H9 (cell line): Measurements from ENCODE around the gene MAP3K2. TPM values are rescaled to one million over a fixed set of nuclear protein-coding genes. Genes with fewer than 3 reads are reported as not detected.

Experiments used
- DNase-seq: peaks from one replicate; pipeline ENCODE4 v3.0.0-alpha.2; 2017
- H2AFZ ChIP-seq: one replicate; pipeline ENCODE4 v1.6.1; 2013; ENCODE audit warnings: mild to moderate bottlenecking, low read length, control low read depth, moderate library complexity
- H2AK5ac ChIP-seq: 2 replicates; pipeline ENCODE4 v1.6.1; 2013; ENCODE audit warnings: low read length, control low read depth, mixed read lengths; ENCODE audit not compliant: insufficient read length
- H2BK120ac ChIP-seq: one replicate; pipeline ENCODE4 v1.6.1; 2013; ENCODE audit warnings: low read depth, mild to moderate bottlenecking, low read length, control low read depth, inconsistent platforms; ENCODE audit not compliant: poor library complexity, severe bottlenecking
- H2BK12ac ChIP-seq: 2 replicates; pipeline ENCODE4 v1.6.1; 2013; ENCODE audit warnings: low read length, control low read depth, mixed read lengths, low read depth; ENCODE audit not compliant: insufficient read length
- H2BK15ac ChIP-seq: 2 replicates; pipeline ENCODE4 v1.6.1; 2013; ENCODE audit warnings: low read depth, low read length, control low read depth
- H2BK20ac ChIP-seq: one replicate; pipeline ENCODE4 v1.6.1; 2013; ENCODE audit warnings: low read depth, mild to moderate bottlenecking, low read length, control low read depth, inconsistent platforms; ENCODE audit not compliant: poor library complexity, severe bottlenecking
- H2BK5ac ChIP-seq: 2 replicates; pipeline ENCODE4 v1.6.1; 2013; ENCODE audit warnings: low read length, control low read depth, mixed read lengths; ENCODE audit not compliant: insufficient read length
- H3K14ac ChIP-seq: 2 replicates; pipeline ENCODE4 v1.6.1; 2013; ENCODE audit warnings: low read length, control low read depth; ENCODE audit not compliant: insufficient read depth
- H3K18ac ChIP-seq: 2 replicates; pipeline ENCODE4 v1.6.1; 2013; ENCODE audit warnings: low read depth, mild to moderate bottlenecking, mixed read lengths, low read length, control low read depth; ENCODE audit not compliant: insufficient read length
- H3K23ac ChIP-seq: 2 replicates; pipeline ENCODE4 v1.6.1; 2013; ENCODE audit warnings: low read length, control low read depth, mixed read lengths, low read depth; ENCODE audit not compliant: insufficient read length
- H3K23me2 ChIP-seq: 2 replicates; pipeline ENCODE4 v1.6.1; 2013; ENCODE audit warnings: low read depth, mild to moderate bottlenecking, mixed read lengths, low read length, control low read depth; ENCODE audit not compliant: insufficient read length, poor library complexity, severe bottlenecking
- H3K27ac ChIP-seq: 2 replicates; pipeline ENCODE4 v1.5.1; 2013; ENCODE audit warnings: low read length, control low read depth, mixed read lengths, low read depth; ENCODE audit not compliant: insufficient read length
- H3K27me3 ChIP-seq: 2 replicates; pipeline ENCODE4 v1.6.1; 2013; ENCODE audit warnings: low read length, control low read depth, inconsistent platforms; ENCODE audit not compliant: insufficient read depth
- H3K4ac ChIP-seq: 2 replicates; pipeline ENCODE4 v1.6.1; 2013; ENCODE audit warnings: low read depth, mild to moderate bottlenecking, control low read depth, inconsistent platforms, low read length, moderate library complexity
- H3K4me1 ChIP-seq: 2 replicates; pipeline ENCODE4 v1.6.1; 2013; ENCODE audit warnings: low read length, control low read depth, inconsistent platforms; ENCODE audit not compliant: insufficient read depth
- H3K4me2 ChIP-seq: 2 replicates; pipeline ENCODE4 v1.6.1; 2013; ENCODE audit warnings: low read length, control low read depth, mixed read lengths; ENCODE audit not compliant: insufficient read length, insufficient read depth
- H3K56ac ChIP-seq: 2 replicates; pipeline ENCODE4 v1.6.1; 2013; ENCODE audit warnings: low read depth, mild to moderate bottlenecking, mixed read lengths, low read length, control low read depth; ENCODE audit not compliant: insufficient read length
- H3K79me1 ChIP-seq: 2 replicates; pipeline ENCODE4 v1.6.1; 2013; ENCODE audit warnings: low read depth, mild to moderate bottlenecking, moderate library complexity, low read length, control low read depth, inconsistent platforms; ENCODE audit not compliant: insufficient read depth, poor library complexity, severe bottlenecking
- H3K79me2 ChIP-seq: 2 replicates; pipeline ENCODE4 v1.6.1; 2013; ENCODE audit warnings: low read length, control low read depth, inconsistent platforms; ENCODE audit not compliant: insufficient read depth
- H3K9ac ChIP-seq: 2 replicates; pipeline ENCODE4 v1.6.1; 2013; ENCODE audit warnings: low read length, control low read depth, mixed read lengths; ENCODE audit not compliant: insufficient read length; ENCODE audit errors: extremely low read depth
- H3K9me3 ChIP-seq: one replicate; pipeline ENCODE4 v1.6.1; 2013; ENCODE audit warnings: low read depth, low read length, inconsistent platforms; ENCODE audit not compliant: control insufficient read depth
- H3T11ph ChIP-seq: one replicate; pipeline ENCODE4 v1.6.1; 2013; ENCODE audit warnings: mild to moderate bottlenecking, low read length, control low read depth, inconsistent platforms
- H4K20me1 ChIP-seq: one replicate; pipeline ENCODE4 v1.6.1; 2013; ENCODE audit not compliant: control insufficient read depth, insufficient read length, insufficient read depth
- H4K5ac ChIP-seq: 2 replicates; pipeline ENCODE4 v1.6.1; 2013; ENCODE audit warnings: low read depth, mild to moderate bottlenecking, mixed read lengths, low read length, control low read depth; ENCODE audit not compliant: insufficient read length
- H4K8ac ChIP-seq: replicated peaks from 2 replicates; pipeline ENCODE4 v1.6.1; 2013; ENCODE audit warnings: low read length, control low read depth, mixed read lengths, low read depth; ENCODE audit not compliant: insufficient read length
- H4K91ac ChIP-seq: 2 replicates; pipeline ENCODE4 v1.6.1; 2013; ENCODE audit warnings: low read depth, mild to moderate bottlenecking, moderate library complexity, mixed read lengths, low read length, control low read depth; ENCODE audit not compliant: insufficient read length
- H3K27ac Mint-ChIP-seq, 3 experiments: 2 replicates in 2 of 3; 3 replicates in 1 of 3; pipeline ENCODE4 v1.8.0; 2020 to 2021; ENCODE audit warnings: mixed read lengths in 3 of 3, mild to moderate bottlenecking in 1 of 3, moderate library complexity in 1 of 3
- H3K27me3 Mint-ChIP-seq: 2 replicates; pipeline ENCODE4 v1.8.0; 2021; ENCODE audit warnings: low read depth, mild to moderate bottlenecking, moderate library complexity, mixed read lengths
- H3K36me3 Mint-ChIP-seq, 3 experiments: 2 replicates in 2 of 3; 3 replicates in 1 of 3; pipeline ENCODE4 v1.8.0; 2020 to 2021; ENCODE audit warnings: low read depth in 3 of 3, mixed read lengths in 3 of 3; ENCODE audit not compliant: insufficient read depth in 1 of 3
- H3K4me1 Mint-ChIP-seq, 2 experiments: 2 replicates each; pipeline ENCODE4 v1.8.0; 2020; ENCODE audit warnings: mixed read lengths in 2 of 2
- H3K4me3 Mint-ChIP-seq, 2 experiments: 2 replicates in 1 of 2; 3 replicates in 1 of 2; pipeline ENCODE4 v1.8.0; 2020 to 2021; ENCODE audit warnings: mild to moderate bottlenecking in 2 of 2, mixed read lengths in 2 of 2, moderate library complexity in 1 of 2
- H3K9me3 Mint-ChIP-seq, 2 experiments: 2 replicates in 1 of 2; 3 replicates in 1 of 2; pipeline ENCODE4 v1.8.0; 2020; ENCODE audit warnings: mild to moderate bottlenecking in 2 of 2, mixed read lengths in 2 of 2, moderate library complexity in 1 of 2
- CTCF ChIP-seq: fragments of 200-600 bp; sonication (generic); conservative IDR thresholded peaks from 3 replicates; pipeline ENCODE4 v1.8.0; 2021; ENCODE audit warnings: antibody characterized with exemption, mild to moderate bottlenecking
- WGBS: extraction: QIAGEN DNeasy Blood & Tissue Kit; methylation state at CpG from one replicate; pipeline ENCODE4 v1.1.7; 2013; ENCODE audit warnings: missing lambda C conversion rate, low lambda C conversion rate, mixed read lengths; ENCODE audit not compliant: insufficient read length; ENCODE audit errors: extremely low coverage; 5-methylcytosine and 5-hydroxymethylcytosine counted together
- total RNA-seq: library from RNA; stranded (reverse); gene quantifications from 2 replicates; pipeline ENCODE4 v1.2.1, GENCODE V29; 2021

Gene MAP3K2
- total RNA-seq, 1 experiment from 2014 or later = 25.8 TPM

GRCh38 chr2:127394492-127394891 lies 6.7 kb upstream of the MAP3K2 start:
- H2AK5ac ChIP-seq = no peak overlapping the region

More at GRCh38 chr2:127394492-127394891, 6.7 kb upstream of the MAP3K2 start:
- TF ChIP-seq CTCF = no peak
- Mint-ChIP-seq H3K36me3 (peaks cover 3 to 5% (median 4%) of the 10 kb centered on the region in 3 experiments; a peak in 5 of 7 replicates), H3K4me3 (no peak overlapping the region), H3K27me3 (no peaks in the 10 kb centered on the region; the same call in 1 of the 2 replicates), H3K27ac (no peak overlapping the region), H3K4me1 (peaks cover 2 to 8% of the 10 kb centered on the region in 2 experiments; a peak in 2 of 4 replicates), H3K9me3 (peaks cover 3% of the 10 kb centered on the region in 2 experiments; a peak in 2 of 5 replicates)
- H3T11ph ChIP-seq = no peak overlapping the region
- no peak overlapping the region for H3K9ac ChIP-seq
- no peak overlapping the region for H3K4ac ChIP-seq
- no peak overlapping the region for H3K14ac ChIP-seq
- no peak overlapping the region for H2BK15ac ChIP-seq
- H4K5ac ChIP-seq = no peak overlapping the region
- DNase-seq = no peak
- H3K23me2 ChIP-seq = no peaks in the 10 kb centered on the region
- no peak overlapping the region for H3K27ac ChIP-seq
- no peak overlapping the region for H2BK5ac ChIP-seq
- H3K56ac ChIP-seq = no peak overlapping the region
- WGBS = no CpG with 5 or more reads among the region's 3 CpGs
- H3K9me3 ChIP-seq = no peaks in the 10 kb centered on the region
- no peaks in the 10 kb centered on the region for H3K79me1 ChIP-seq
- no peaks in the 10 kb centered on the region for H3K4me1 ChIP-seq
- no peaks in the 10 kb centered on the region for H4K20me1 ChIP-seq
- H2BK120ac ChIP-seq = no peak overlapping the region
- H3K23ac ChIP-seq = no peak overlapping the region
- no peak overlapping the region for H3K18ac ChIP-seq
- H3K27me3 ChIP-seq = no peaks in the 10 kb centered on the region
- H3K4me2 ChIP-seq = no peak overlapping the region
- no peak overlapping the region for H2AFZ ChIP-seq
- H3K79me2 ChIP-seq = no peaks in the 10 kb centered on the region
- no peak overlapping the region for H4K8ac ChIP-seq
- no peak overlapping the region for H2BK20ac ChIP-seq
- H4K91ac ChIP-seq = no peak overlapping the region
- no peak overlapping the region for H2BK12ac ChIP-seq
